Kasumi-1 (cell line): ENCODE data around the gene SPATA9.
"Not testable (repeated sequence)": the region's sequence is repeated elsewhere in the genome, so short reads cannot be mapped to it uniquely, and the experiment has no call there.

Source experiments
- DNase-seq, 2 experiments: peaks; one replicate each; lab custom pipeline; 2025; lab: John Stamatoyannopoulos, UW

The SPATA9 gene

DNA sequence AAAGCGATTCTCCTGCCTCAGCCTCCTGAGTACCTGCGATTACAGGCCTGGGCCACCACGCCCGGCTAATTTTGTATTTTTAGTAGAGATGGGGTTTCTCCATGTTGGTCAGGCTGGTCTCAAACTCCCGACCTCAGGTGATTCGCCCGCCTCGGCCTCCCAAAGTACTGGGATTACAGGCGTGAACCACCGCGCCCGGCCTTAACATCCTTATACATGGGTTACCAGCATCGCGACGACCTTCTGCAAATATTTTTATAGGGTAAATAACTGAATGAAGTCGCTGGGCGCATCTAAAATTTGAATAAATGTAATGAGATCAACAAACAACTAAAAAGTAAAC lies 36.6 kb downstream of the SPATA9 start:
- not testable (repeated sequence) for DNase-seq

DNA sequence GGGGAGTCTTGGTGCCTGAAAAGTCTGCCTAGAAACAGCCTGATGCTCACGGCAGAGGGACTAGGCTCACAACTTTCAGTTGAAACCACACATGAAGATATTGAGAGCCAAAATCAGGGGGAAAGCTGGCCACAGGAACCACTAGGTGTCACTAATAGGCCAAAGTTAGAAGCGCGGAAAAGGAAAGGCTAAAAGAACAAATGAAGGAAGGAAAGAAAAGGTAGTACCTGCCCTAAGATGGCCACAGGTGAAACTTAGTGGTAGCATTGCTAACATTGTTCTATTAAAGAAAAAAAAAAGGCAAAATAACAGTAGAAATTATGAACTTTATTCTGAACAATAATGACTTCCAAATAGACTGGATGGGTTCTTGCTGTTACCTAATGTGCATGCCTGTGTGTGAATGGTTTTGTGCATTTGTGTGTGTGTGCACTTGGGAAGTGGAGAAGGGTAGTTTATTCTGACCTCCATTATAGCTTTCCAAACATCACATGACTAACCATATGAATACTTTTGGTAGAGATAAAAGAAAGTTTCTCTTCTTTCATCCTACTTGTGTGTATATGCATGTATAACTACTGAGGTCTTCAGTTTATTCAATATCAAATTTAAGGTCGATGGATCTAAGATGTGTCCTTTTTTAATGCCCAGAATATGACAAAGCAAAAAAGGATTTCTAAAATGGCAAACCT lies 38.3 kb downstream of the SPATA9 start:
- DNase-seq, result peak; percentile 71 to 76

GRCh38 chr5:95643152-95643551 lies 39.6 kb downstream of the SPATA9 start:
- no peak for DNase-seq

DNA sequence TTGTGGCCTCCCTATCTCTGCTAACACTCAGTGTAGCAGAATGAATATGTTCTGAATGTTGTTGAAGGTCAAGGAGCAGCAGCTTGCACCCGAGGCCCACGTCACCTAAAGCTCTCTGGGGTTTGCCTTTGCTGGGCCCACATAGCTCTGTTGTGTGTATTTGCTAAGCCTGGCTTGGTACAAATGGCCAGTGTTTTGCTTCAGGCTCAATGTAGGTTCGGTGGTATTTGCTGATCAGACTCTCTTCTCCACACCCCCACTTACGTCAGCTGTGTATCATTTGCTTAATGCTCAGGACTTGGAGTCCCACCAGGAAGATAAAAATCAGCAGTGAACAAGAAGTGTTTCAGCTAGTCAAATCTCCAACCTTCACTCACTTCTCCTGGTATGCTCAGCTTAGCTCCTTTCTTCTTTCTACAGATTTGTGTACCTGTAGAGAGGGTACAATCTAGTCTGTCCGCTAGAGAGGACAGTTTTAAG lies 41.0 kb downstream of the SPATA9 start:
- no peak for DNase-seq

DNA sequence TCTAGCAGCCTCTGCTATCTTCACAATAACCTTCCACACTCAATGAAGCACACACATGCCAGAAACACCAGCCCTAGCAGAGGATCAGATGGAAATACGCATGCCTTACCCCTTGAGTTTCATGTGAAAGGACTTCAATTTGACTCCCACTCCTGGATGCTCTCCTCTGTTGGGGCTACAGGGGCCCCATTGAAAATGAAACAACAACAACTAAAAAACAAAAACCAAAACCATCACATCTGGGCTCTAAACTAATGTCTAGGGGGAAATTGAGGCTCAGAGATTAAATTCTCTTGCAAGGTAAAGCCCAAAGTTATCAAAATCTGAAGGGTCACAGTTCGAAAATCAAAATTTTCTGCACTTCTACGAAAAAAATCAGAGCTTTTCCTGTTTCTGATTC lies 44.2 kb downstream of the SPATA9 start:
- no peak for DNase-seq

- no peak for DNase-seq
Observed at GRCh38 chr5:95634081-95634480, 48.7 kb downstream of the SPATA9 start.

- DNase-seq, result no peak
Observed at GRCh38 chr5:95633671-95634070, 49.1 kb downstream of the SPATA9 start.

DNA sequence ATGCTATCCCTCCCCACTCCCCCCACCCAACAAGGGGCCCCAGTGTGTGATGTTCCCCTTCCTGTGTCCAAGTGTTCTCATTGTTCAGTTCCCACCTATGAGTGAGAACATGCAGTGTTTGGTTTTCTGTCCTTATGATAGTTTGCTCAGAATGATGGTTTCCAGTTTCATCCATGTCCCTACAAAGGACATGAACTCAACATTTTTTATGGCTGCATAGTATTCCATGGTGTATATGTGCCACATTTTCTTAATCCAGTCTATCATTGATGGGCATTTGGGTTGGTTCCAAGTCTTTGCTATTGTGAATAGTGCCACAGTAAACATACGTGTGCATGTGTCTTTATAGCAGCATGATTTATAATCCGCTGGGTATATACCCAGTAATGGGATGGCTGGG lies 49.8 kb downstream of the SPATA9 start:
- DNase-seq, result not testable (repeated sequence)

DNA sequence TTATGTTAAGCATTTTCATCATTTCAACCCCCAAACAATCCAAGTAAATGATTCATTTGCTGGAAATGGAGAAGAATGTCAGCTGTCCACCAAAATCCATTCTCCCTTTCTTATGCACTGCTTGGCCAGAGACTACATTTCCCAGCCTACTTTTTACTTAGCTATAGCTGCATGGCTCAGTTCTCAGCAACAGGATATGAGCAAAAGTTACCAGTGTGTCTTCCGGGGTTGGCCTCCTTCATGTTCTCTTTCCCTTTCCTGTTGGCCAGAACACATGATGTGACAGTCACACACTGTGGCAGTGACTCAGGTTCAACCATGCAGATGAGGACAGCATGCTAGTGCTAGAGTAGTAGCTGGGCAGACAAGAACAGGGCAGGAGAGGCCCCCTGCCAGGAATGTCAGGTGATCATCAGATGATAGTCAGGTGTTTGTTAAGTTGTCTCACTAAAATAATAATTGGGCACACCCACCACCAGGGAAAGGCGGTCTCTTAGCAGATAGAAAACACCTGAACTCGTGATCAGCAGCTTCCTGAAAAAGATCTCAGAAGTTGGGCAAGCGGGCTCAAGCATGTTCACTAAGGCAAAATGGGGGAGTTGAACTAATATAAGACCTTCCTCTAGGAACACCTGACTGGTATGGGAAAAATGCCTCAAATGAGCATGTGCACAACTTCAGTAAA lies 50.7 kb downstream of the SPATA9 start:
- peak; percentile 65 to 66 for DNase-seq

- no peak for DNase-seq
Observed at GRCh38 chr5:95631255-95631958, 51.4 kb downstream of the SPATA9 start.

DNA sequence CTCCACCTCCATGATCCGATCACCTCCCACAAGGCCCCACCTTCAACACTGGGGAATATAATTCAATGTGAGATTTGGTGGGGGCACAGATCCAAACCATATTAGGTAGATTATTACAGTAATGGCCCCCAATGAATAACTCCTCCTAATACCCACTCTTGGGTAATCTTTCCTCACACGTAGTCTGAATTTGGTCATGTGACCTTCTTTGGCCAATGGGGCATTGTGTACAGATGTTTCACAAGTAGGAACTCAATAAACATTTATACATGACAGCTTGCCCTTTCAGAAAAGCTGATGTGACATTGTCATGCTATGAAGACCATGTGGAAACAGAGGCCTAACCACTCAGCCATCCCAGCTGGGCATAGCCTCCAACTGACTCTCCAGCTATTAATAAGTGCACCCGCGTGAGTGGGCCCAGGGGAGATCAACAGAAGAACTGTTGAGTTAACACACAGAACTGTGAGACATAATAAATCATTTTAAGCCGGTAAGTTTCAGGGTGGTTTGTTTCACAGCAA lies 52.3 kb downstream of the SPATA9 start:
- no peak for DNase-seq

DNA sequence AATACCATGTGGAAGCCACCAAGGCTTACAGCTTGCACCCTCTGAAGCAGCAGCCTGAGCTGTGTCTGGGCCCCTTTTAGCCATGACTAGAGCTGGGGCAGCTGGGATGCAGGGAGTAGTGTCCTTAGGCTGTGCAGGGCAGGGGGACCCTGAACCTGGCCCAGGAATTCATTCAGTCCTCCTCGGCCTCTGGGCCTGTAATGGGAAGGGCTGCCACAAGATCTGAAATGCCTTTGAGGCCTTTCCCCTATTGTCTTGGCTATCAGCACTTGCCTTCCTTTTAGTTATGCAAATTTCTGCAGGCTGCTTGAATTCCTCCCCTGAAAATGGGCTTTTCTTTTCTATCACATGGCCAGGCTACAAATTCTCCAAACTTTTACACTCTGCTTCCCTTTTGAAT lies 53.9 kb downstream of the SPATA9 start:
- DNase-seq, result no peak

DNA sequence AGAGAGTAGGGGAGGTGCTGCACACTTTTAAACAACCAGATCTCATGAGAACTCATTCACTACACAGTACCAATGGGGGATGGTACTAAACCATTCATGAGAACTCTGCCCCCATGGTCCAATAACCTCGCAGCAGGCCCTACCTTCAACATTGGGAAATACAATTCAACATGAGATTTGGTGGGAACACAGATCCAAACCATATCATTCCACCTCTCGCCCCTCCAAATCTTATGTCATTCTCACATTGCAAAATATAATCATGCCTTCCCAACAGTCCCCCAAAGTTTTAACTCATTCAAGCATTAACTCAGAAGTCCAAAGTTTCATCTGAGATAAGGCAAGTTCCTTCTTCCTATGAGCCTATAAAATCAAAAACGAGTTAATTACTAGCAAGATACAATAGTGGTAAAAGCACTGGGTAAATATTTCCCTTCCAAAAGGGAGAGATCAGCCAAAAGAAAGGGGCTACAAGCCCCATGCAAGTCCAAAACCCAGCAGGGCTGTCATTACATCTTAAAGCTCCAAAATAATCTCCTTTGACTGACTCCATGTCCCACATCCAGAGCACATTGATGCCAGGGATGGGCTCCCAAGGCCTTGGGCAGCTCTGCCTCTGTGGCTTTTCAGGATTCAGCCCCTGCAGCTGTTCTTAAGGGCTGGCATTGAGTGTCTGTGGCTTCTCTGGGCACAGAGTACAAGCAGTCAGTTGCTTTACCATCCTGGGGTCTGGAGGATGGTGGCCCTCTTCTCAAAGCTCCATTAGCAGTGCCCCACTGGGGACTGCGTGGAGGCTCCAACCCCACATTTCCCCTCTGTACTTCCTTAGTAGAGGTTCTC lies 54.6 kb downstream of the SPATA9 start:
- DNase-seq, result no peak

DNA sequence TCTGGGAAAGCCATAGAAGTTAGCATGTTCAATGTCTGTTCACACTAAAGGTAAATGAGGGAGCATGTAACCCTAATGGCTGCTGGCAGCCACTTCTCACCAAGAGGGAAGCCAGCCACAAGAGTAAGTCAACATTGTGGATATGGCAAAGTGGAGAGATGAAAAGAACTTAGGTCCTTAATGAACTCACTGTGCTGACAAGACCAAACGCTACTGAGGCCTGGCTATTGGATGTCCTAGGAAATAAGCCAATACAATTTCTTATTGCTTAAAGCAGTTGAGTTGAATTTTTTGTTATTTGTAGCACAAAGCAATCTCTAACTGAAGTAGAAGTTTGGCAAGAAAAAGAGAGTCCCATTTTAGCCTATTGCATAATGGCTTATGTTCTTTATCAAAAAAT lies 56.1 kb downstream of the SPATA9 start:
- DNase-seq, result no peak

DNA sequence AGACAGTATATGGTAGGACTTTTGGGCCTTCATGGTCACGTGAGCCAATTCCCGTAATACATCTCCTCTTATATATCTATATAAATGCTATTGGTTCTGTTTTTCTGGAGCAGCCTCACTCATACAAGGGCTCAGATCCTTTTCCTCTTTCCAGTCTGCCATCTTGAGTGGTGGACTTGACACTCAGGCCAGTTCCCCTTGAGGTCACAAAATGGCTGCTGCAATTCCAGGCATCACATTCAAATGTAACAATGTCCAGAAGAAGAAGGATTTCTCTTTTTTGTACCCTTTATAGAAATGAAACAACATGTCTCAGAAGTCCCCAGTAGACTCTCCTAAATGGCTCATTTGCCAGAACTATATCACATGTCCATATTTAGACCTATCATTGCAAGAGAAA lies 58.4 kb downstream of the SPATA9 start:
- no peak for DNase-seq

- no peak for DNase-seq
Observed at GRCh38 chr5:95623706-95624105, 59.1 kb downstream of the SPATA9 start.

GRCh38 chr5:95621839-95622629 lies 60.8 kb downstream of the SPATA9 start:
- DNase-seq, result peak; percentile 66 to 75

GRCh38 chr5:95620870-95621838 lies 61.6 kb downstream of the SPATA9 start:
- peak; percentile 30 to 33 for DNase-seq

- peak; percentile 24 to 26 for DNase-seq
Observed at GRCh38 chr5:95620030-95620869, 62.5 kb downstream of the SPATA9 start, which contains the start of gene GPR150. Gene GPR150, plus strand, starts transcription at chr5:95620087. Its CDS starts 189 bp downstream, at chr5:95620276.
